HG02763 (cell line): ENCODE measurements around the gene DBN1.

ENCODE experiments used
- ATAC-seq: cut with Tn5 transposase; IDR thresholded peaks from one replicate; pipeline ENCODE4 v1.9.1; 2021; ENCODE audit warnings: mild to moderate bottlenecking, moderate library complexity; ENCODE audit not compliant: unreplicated experiment

DBN1 gene

GRCh38 chr5:177410575-177410974, 62.9 kb downstream of the DBN1 start:
- ATAC-seq: no peak

DNA sequence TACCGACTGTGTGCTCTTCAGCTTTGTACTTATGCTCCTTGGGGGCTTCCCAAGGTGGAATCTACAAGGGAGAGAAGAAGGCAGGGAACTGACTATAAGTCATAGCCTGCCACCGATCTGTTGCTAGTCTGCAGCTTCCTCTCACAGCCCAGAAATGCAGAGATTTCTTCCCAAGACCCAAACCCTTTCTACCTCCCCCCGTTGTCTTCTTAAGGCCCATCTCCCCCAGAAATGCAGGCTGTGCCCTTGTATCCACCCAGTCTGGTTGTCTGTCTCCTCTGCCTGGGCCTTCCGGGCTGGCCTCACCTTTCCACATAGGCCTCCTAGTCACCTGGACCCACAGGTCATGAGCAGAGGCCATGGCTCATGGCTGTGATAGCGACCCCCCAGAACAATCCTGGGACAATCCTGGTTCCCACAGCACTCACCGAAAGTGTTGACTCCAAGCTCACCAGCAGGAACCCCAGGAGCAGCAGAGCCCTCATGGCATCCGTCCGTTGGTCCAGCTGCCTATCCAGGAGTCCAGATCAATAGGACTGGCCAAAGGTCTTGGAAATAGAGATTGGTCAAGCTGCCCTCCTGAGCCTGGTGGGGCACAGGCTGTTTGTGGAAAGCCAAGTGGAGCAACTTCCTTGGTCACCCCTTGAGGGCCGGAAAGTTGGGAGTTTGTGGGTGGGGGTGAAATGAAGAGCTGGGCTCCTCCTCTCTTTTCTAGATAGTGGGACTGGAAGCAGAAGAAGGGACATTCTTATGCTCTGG, 64.2 kb downstream of the DBN1 start, which contains the start of gene F12:
TSS of gene F12 (minus strand) at position 522 of the 759 bp plus-strand sequence. CDS start at position 485, 37 bp downstream.
- no peak for ATAC-seq
